HG02840 (cell line): Measurements from ENCODE around the gene KRT86.
"Not testable (repeated sequence)": the region's sequence is repeated elsewhere in the genome, so short reads cannot be mapped to it uniquely, and the experiment has no call there.

Experiments used
- ATAC-seq: cut with Tn5 transposase; IDR thresholded peaks from one replicate; pipeline ENCODE4 v1.9.1; 2021; ENCODE audit warnings: mild to moderate bottlenecking, moderate library complexity, moderate number of reproducible peaks; ENCODE audit not compliant: unreplicated experiment, low FRiP score

Gene KRT86

GRCh38 chr12:52307836-52308805 is 33.7 kb downstream of the KRT86 start:
- ATAC-seq: no peak

GRCh38 chr12:52308806-52309425 is 34.5 kb downstream of the KRT86 start:
- no peak for ATAC-seq

DNA sequence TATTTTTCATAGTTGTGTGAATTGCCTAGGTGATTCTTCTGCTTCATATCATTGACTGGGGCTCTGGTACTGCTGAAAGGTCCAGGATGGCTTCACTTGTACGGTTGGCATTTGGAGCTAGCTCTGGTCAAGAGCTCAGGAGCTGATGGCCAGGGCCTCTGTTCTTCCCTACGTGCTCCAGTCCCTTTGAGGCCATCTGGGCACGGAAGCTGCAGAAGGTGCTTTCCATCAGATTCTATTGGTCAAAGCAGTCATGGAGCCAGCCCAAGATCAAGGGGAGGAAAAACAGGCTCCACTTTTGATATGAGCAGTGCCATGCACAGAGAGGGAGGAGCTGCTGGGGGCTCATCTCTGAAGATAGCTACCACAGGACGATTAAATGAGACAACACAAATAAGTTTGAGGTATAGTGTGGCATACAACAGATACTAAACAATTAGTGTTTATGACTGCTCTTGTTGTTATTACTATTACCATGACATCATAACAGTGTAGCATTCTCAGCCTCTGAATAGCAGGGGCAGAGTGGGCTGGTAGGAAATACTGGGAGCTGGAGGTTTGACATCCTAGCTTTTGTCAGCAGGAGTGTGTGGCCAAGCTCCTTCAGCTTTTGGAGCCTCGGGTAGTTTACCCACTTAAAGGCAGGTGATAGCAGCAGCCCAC is 36.3 kb downstream of the KRT86 start:
- ATAC-seq: no peak

DNA sequence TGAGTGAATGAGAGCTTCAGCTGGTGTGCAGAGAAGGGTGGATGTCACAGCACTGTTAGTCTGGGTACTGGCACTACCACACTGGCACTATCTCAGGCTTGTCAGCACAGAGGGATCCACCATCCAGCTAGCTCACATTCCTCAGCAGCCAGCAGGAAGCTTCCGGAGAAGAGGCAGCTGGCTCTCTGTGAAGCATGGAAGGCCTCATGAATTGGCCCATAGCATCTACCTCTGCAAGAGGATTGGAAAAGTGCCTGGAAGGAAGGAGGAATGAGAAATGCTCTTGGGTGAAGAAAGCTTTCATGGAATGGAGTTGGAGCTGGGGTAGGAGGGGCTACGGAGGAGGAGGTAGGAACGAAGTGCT is 36.8 kb downstream of the KRT86 start:
- no peak for ATAC-seq

- no peak for ATAC-seq
Measured at GRCh38 chr12:52312086-52312485, 37.6 kb downstream of the KRT86 start.

- ATAC-seq: no peak
Measured at GRCh38 chr12:52313461-52313860, 39.0 kb downstream of the KRT86 start.

DNA sequence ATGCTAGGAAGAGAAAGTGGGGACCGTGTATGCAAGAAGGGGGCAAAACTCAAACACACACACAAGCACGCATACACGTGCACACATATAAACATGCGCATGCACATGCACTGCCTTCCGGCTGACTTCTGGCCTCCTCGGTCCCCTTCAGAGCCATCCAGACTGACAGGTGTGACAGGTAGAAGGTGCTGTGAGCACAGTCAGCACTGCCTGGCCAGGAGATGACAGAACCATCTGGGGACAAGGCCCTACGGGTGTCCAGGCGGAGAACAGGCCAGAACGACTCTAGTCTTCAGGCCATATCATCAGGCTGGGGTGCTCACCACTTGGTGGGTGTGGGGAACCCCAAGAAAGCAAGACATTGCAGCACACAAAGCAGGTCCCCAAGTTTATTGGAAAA is 39.5 kb downstream of the KRT86 start:
- no peak for ATAC-seq

GRCh38 chr12:52314511-52314910 is 40.1 kb downstream of the KRT86 start:
- ATAC-seq: no peak

GRCh38 chr12:52315721-52316120 is 41.3 kb downstream of the KRT86 start:
- not testable (repeated sequence) for ATAC-seq

GRCh38 chr12:52316290-52316689 is 41.8 kb downstream of the KRT86 start:
- no peak for ATAC-seq

GRCh38 chr12:52316701-52317100 is 42.3 kb downstream of the KRT86 start:
- ATAC-seq: no peak

- ATAC-seq: no peak
Measured at GRCh38 chr12:52317468-52318052, 43.1 kb downstream of the KRT86 start.

- no peak for ATAC-seq
Measured at GRCh38 chr12:52318241-52318990, 44.0 kb downstream of the KRT86 start.

DNA sequence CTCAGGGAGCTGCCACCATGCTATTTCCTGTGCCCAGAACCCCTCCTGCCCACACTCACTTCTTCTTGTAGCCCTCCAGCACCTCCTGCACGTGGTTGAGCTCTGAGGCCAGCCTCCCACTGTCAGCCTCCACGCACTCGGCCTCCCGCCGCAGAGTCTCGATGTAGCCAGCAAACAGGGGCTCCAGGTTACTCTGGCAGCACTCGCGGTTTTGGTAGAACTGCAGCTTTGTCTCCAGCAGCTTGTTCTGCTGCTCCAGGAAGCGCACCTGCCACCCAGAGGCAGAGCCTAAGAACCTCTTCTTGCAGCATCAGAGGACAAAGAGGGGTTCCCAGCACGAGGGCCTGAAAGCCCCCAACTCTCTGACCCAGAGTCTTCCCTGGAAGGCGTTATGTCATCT is 44.7 kb downstream of the KRT86 start:
- no peak for ATAC-seq

DNA sequence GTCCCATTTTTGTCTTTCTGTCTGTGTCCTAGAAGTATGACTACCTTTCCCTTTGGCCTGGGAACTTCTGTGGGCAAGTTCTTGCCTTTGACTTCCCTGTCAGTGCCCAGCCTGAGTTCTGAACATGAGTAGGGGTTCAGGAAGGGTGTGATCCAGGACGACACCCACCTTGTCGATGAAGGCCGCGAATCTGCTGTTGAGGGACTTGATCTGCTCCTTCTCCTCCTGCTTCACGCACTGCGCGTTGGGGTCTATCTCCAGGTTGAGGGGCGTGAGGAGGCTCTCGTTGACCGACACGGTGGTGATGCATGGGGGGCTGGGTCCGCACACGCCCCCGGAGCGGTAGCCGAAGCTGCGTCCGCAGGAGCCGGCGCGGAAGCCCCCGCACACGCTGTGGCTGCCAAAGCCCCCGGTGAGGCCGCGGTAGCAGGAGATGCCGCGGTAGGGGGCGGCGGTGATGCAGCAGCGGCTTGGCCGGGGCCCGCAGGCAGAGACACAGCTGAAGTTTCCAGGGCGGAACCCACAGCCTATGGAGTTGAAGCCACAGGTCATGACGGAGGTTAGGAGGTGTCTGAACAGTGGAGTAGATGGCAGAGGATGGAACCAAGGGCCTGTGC is 46.4 kb downstream of the KRT86 start, which contains the start of gene KRT83:
Gene KRT83 (minus strand): TSS at position 615 of the 617 bp plus-strand sequence. CDS start 63 bp downstream, at position 552.
- no peak for ATAC-seq

GRCh38 chr12:52321418-52321817 is 47.0 kb downstream of the KRT86 start:
- ATAC-seq: no peak

DNA sequence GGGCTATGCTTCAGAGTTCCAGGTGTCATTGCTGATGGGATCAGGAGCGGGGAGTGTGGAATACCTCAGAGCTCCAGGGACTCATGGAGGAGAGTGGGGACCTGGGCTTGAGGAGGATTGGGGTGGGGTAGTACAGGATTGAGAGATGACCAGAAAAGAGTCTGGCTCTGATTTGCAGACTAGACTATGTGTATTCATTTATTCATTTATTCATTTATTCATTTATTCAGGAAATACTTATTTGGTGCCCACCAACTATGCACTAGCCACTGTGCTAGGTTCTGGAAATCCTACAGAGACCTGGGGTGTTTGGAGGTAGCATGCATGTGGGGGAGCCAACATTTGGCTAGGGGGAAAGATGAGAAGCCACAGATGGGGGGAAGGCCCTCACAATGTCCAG is 47.6 kb downstream of the KRT86 start:
- no peak for ATAC-seq

GRCh38 chr12:52323001-52323400 is 48.6 kb downstream of the KRT86 start:
- no peak for ATAC-seq

GRCh38 chr12:52323416-52324152 is 49.1 kb downstream of the KRT86 start:
- no peak for ATAC-seq
